HepG2 (cell line): ENCODE results near the gene HES6. TPM values are rescaled to one million over a fixed set of nuclear protein-coding genes. Genes with fewer than 3 reads are reported as not detected.
A peak's percentile ranks its signal among the peaks of the same experiment; 100 is the strongest.

ENCODE experiments used
- ATAC-seq: fragments of 200-7000 bp; cut with Tn5 transposase; 3 replicates; pipeline ENCODE4 v1.9.1; 2020; ENCODE audit warnings: mild to moderate bottlenecking, moderate library complexity
- BruUV-seq: library from RNA; stranded (reverse); fragments of 400-500 nt; replicated peaks from 2 replicates; lab custom pipeline; 2021; lab: Mats Ljungman, UMichigan
- CTCF ChIA-PET: fragments of 300-600 bp; formaldehyde crosslinking; extraction: SDS; loops from one replicate; lab custom pipeline; 2021; ENCODE audit warnings: low total read pairs, inconsistent platforms, low intra/inter-chr PET ratio; lab: Yijun Ruan, JAX
- POLR2A ChIA-PET: fragments of 350-600 bp; sonication (Branson Sonifier 250); formaldehyde crosslinking; loops from one replicate; lab custom pipeline; 2020; ENCODE audit warnings: antibody characterized with exemption, inconsistent platforms; lab: Yijun Ruan, JAX
- DNase-seq: peaks from one replicate; pipeline ENCODE4 v3.0.0-alpha.2; 2015; ENCODE audit warnings: low spot score
- FAIRE-seq: peaks from 3 replicates; lab custom pipeline; 2011; peaks lifted over from hg19 to GRCh38; lab: Jason Lieb, UNC
- H2AFZ ChIP-seq: one replicate; pipeline ENCODE4 v1.6.1; 2011; ENCODE audit warnings: low read length, inconsistent platforms
- H3K27ac ChIP-seq: fragments of 300-600 bp; 3 replicates; pipeline ENCODE4 v1.8.0; 2011; ENCODE audit warnings: mixed run types, mild to moderate bottlenecking, mixed read lengths, low read length, inconsistent platforms; ENCODE audit not compliant: insufficient read depth; ENCODE audit errors: extremely low read length
- H3K27me3 ChIP-seq, 2 experiments: fragments of 200-600 bp in 1 of 2; 2 replicates in 1 of 2; 3 replicates in 1 of 2; pipeline versions ENCODE4 v1.6.0 to v1.8.0; 2011; ENCODE audit warnings: low read length in 2 of 2, mild to moderate bottlenecking in 2 of 2, moderate library complexity in 2 of 2, inconsistent platforms in 1 of 2; ENCODE audit not compliant: insufficient read depth in 2 of 2, control insufficient read depth in 1 of 2
- H3K36me3 ChIP-seq, 2 experiments: fragments of 200-600 bp in 1 of 2; replicated peaks in 1 of 2; 2 replicates in 1 of 2; 3 replicates in 1 of 2; pipeline versions ENCODE4 v1.5.1 to v1.8.0; 2011; ENCODE audit warnings: low read length in 2 of 2, inconsistent platforms in 1 of 2; ENCODE audit not compliant: insufficient read depth in 2 of 2, control insufficient read depth in 1 of 2
- H3K4me1 ChIP-seq: 2 replicates; pipeline ENCODE4 v1.5.1; 2012; ENCODE audit warnings: low read length, inconsistent platforms; ENCODE audit not compliant: insufficient read depth
- H3K4me2 ChIP-seq: 2 replicates; pipeline ENCODE4 v1.6.0; 2011; ENCODE audit warnings: low read depth, low read length, inconsistent platforms
- H3K4me3 ChIP-seq, 3 experiments: fragments of 200-600 bp in 1 of 3; sonication (generic), shearing (Covaris generic) in 1 of 3; replicated peaks in 1 of 3; 2 replicates each; pipeline ENCODE4 v1.5.1; 2011 to 2016; ENCODE audit warnings: low read length in 3 of 3, inconsistent platforms in 2 of 3, low read depth in 2 of 3, mild to moderate bottlenecking in 2 of 3, control low read depth in 1 of 3, mixed read lengths in 1 of 3; ENCODE audit not compliant: insufficient read depth in 1 of 3
- H3K79me2 ChIP-seq: one replicate; pipeline ENCODE4 v1.6.1; 2011; ENCODE audit warnings: low read length, inconsistent platforms; ENCODE audit not compliant: insufficient read depth
- H3K9ac ChIP-seq: 2 replicates; pipeline ENCODE4 v1.6.0; 2011; ENCODE audit warnings: mild to moderate bottlenecking, low read depth, low read length, inconsistent platforms; ENCODE audit not compliant: insufficient read depth
- H3K9me3 ChIP-seq: 2 replicates; pipeline ENCODE4 v1.5.1; 2012; ENCODE audit warnings: mild to moderate bottlenecking, low read length
- H4K20me1 ChIP-seq: 2 replicates; pipeline ENCODE4 v1.6.0; 2011; ENCODE audit warnings: inconsistent platforms, mild to moderate bottlenecking, low read length, moderate library complexity; ENCODE audit not compliant: insufficient read depth
- ARNT ChIP-seq: fragments of 450-650 bp; IDR thresholded peaks from 2 replicates; pipeline ENCODE4 v1.6.1; 2017
- ZFP62 ChIP-seq: sonication (generic); formaldehyde crosslinking; IDR thresholded peaks from 2 replicates; pipeline ENCODE4 v1.4.0; 2020; ENCODE audit warnings: missing genetic modification reagents
- WGBS: methylation state at CpG from one replicate; pipeline ENCODE4 v1.1.6; 2017; ENCODE audit warnings: low lambda C conversion rate; 5-methylcytosine and 5-hydroxymethylcytosine counted together
- in situ Hi-C: cut with HindIII; loops from 2 replicates; pipeline ENCODE4 v1.10.0; 2017; ENCODE audit warnings: low pct_unique_long_range_greater_than_20kb; ENCODE audit not compliant: extremely low pct_ligation_motif_present
- intact Hi-C: fragments of 100-400 bp; cut with micrococcal nuclease; formaldehyde crosslinking; loops from one replicate; pipeline ENCODE4 v1.10.0; 2022; ENCODE audit not compliant: unreplicated experiment
- polyA plus RNA-seq, 8 experiments: library from polyadenylated mRNA; depleted of rRNA in 3 of 8; stranded (reverse) in 7 of 8; unstranded in 1 of 8; fragments of >200 nt; fragmentation: Illumina TruSeq in 4 of 8; extraction: Trizol in 4 of 8; gene quantifications; 2 replicates each; pipeline versions ENCODE4 v1.2.1 to v1.2.3, GENCODE V29; 2011 to 2016; ENCODE audit warnings: low read depth in 4 of 8, missing spikeins in 1 of 8, mixed read lengths in 1 of 8; ENCODE audit not compliant: insufficient read depth in 1 of 8
- total RNA-seq, 5 experiments: library from RNA; depleted of rRNA; stranded (reverse); fragments of >200 nt; fragmentation: Illumina TruSeq; extraction: Trizol; gene quantifications; 2 replicates each; pipeline ENCODE4 v1.2.3, GENCODE V29; 2016; ENCODE audit warnings: low read depth in 1 of 5
- TF ChIP-seq, protein P1 (sequence below): sonication (generic); formaldehyde crosslinking; IDR thresholded peaks from 2 replicates; pipeline ENCODE4 v1.4.0; 2020; ENCODE audit warnings: missing genetic modification reagents, mild to moderate bottlenecking, borderline replicate concordance

The HES6 gene
- total and polyA plus RNA-seq, 2 of the 13 experiments (the other 11 are each of a cell fraction or from before 2014, with no cell fraction given) = 19.5 to 82.8 TPM

GRCh38 chr2:238281826-238282480, 42.1 kb upstream of the HES6 start:
- FAIRE-seq = no peak
- H3K79me2 ChIP-seq = peaks cover 92% of the 10 kb centered on the region

More at GRCh38 chr2:238281826-238282480, 42.1 kb upstream of the HES6 start:
- POLR2A ChIA-PET = no interaction called here
- H3K9ac ChIP-seq = no peak overlapping the region
- DNase-seq (no peak), ATAC-seq (no peak)
- intact Hi-C loops (no loop called here), in situ Hi-C loops (no loop called here)
- TF ChIP-seq ZFP62 (CRISPR knock-in tag) (no peak), ARNT (no peak)
- TF ChIP-seq, protein P1, sequence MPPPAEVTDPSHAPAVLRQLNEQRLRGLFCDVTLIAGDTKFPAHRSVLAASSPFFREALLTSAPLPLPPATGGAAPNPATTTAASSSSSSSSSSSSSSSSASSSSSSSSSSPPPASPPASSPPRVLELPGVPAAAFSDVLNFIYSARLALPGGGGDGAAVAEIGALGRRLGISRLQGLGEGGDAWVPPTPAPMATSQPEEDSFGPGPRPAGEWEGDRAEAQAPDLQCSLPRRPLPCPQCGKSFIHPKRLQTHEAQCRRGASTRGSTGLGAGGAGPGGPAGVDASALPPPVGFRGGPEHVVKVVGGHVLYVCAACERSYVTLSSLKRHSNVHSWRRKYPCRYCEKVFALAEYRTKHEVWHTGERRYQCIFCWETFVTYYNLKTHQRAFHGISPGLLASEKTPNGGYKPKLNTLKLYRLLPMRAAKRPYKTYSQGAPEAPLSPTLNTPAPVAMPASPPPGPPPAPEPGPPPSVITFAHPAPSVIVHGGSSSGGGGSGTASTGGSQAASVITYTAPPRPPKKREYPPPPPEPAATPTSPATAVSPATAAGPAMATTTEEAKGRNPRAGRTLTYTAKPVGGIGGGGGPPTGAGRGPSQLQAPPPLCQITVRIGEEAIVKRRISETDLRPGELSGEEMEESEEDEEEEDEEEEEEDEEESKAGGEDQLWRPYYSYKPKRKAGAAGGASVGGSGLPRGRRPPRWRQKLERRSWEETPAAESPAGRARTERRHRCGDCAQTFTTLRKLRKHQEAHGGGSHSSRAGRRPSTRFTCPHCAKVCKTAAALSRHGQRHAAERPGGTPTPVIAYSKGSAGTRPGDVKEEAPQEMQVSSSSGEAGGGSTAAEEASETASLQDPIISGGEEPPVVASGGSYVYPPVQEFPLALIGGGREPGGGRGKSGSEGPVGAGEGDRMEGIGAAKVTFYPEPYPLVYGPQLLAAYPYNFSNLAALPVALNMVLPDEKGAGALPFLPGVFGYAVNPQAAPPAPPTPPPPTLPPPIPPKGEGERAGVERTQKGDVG (CRISPR knock-in tag) = peak; percentile 10; the same call in 1 of the 2 replicates
- peaks cover 67% of the 10 kb centered on the region for H3K4me1 ChIP-seq
- peaks cover 19% of the 10 kb centered on the region; the same call in 1 of the 2 replicates for H4K20me1 ChIP-seq
- 96% methylated on average over 8 of the region's 13 CpGs for WGBS
- no peak overlapping the region for H3K27ac ChIP-seq
- no TSS peak for BruUV-seq
- CTCF ChIA-PET = no interaction called here
- H2AFZ ChIP-seq = no peak overlapping the region
- H3K27me3 ChIP-seq = no peaks in the 10 kb centered on the region
- peaks cover 9 to 24% of the 10 kb centered on the region in 2 experiments; a peak in 3 of 5 replicates for H3K36me3 ChIP-seq
- H3K9me3 ChIP-seq = no peaks in the 10 kb centered on the region
- no peak overlapping the region for H3K4me2 ChIP-seq
- H3K4me3 ChIP-seq = no peak overlapping the region
